ENCODE results near the gene MRPL19.

MRPL19 gene

GRCh38 chr2:75646583-75647425 is at the start of gene MRPL19:
TSS of gene MRPL19 (plus strand) at chr2:75646783. CDS start at chr2:75646808, 25 bp downstream.
- peak; percentile 53 for DNase-seq (ENCODE audit: low read depth)

- DNase-seq (ENCODE audit: low read depth) = no peak
These were observed 49.8 kb upstream of the MRPL19 start for GRCh38 chr2:75596784-75597183.

GRCh38 chr2:75597949-75598348 is 48.6 kb upstream of the MRPL19 start:
- DNase-seq (ENCODE audit: low read depth) = no peak

- DNase-seq (ENCODE audit: low read depth) = no peak
These were observed 47.9 kb upstream of the MRPL19 start for GRCh38 chr2:75598589-75599155.

- DNase-seq (ENCODE audit: low read depth) = no peak
These were observed 46.0 kb upstream of the MRPL19 start for GRCh38 chr2:75600461-75601011.

- no peak for DNase-seq (ENCODE audit: low read depth)
These were observed 43.8 kb upstream of the MRPL19 start for GRCh38 chr2:75602724-75603342.

GRCh38 chr2:75603477-75603876 is 43.1 kb upstream of the MRPL19 start:
- no peak for DNase-seq (ENCODE audit: low read depth)

- DNase-seq (ENCODE audit: low read depth) = no peak
These were observed 42.1 kb upstream of the MRPL19 start for GRCh38 chr2:75604484-75604883.

- no peak for DNase-seq (ENCODE audit: low read depth)
These were observed 40.6 kb upstream of the MRPL19 start for GRCh38 chr2:75605770-75606529.

- DNase-seq (ENCODE audit: low read depth) = no peak
These were observed 39.7 kb upstream of the MRPL19 start for GRCh38 chr2:75606761-75607399.

- no peak for DNase-seq (ENCODE audit: low read depth)
These were observed 39.2 kb upstream of the MRPL19 start for GRCh38 chr2:75607400-75607798.

- DNase-seq (ENCODE audit: low read depth) = no peak
These were observed 38.4 kb upstream of the MRPL19 start for GRCh38 chr2:75607988-75608683.

- peak; percentile 41 for DNase-seq (ENCODE audit: low read depth)
These were observed 37.8 kb upstream of the MRPL19 start for GRCh38 chr2:75608684-75609333.

GRCh38 chr2:75609334-75609689 is 37.3 kb upstream of the MRPL19 start:
- no peak for DNase-seq (ENCODE audit: low read depth)

GRCh38 chr2:75609937-75610508 is 36.6 kb upstream of the MRPL19 start:
- DNase-seq (ENCODE audit: low read depth) = no peak

GRCh38 chr2:75610671-75611070 is 35.9 kb upstream of the MRPL19 start:
- no peak for DNase-seq (ENCODE audit: low read depth)

- DNase-seq (ENCODE audit: low read depth) = no peak
These were observed 34.3 kb upstream of the MRPL19 start for GRCh38 chr2:75612108-75612861.

- DNase-seq (ENCODE audit: low read depth) = no peak
These were observed 33.7 kb upstream of the MRPL19 start for GRCh38 chr2:75612862-75613243.

GRCh38 chr2:75614162-75614651 is 32.4 kb upstream of the MRPL19 start:
- no peak for DNase-seq (ENCODE audit: low read depth)
